ENCODE results near the gene LMTK3. TPM values are rescaled to one million over a fixed set of nuclear protein-coding genes. Genes with fewer than 3 reads are reported as not detected.

Gene LMTK3
- total and polyA plus RNA-seq, 10 donors: 0.29 to 4.2 (median 1.3) TPM

DNA sequence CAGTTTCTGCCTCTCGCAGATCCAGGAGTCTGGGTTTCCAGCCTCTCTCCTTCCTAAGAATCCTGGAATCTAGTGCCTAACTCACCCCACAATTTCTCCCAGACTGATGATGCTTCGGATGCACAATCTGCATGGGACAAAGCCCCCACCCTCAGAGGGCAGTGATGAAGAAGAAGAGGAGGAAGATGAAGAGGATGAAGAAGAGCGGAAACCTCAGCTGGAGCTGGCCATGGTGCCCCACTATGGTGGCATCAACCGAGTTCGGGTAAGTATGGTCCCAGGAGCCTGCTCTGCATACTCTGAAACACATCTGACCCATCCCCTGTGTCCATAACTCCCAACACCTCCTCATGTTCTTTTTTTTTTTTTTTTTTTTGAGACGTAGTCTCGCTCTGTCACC is 65.1 kb downstream of the LMTK3 start:
- intact Hi-C loops (cut with DNase I; ENCODE audit: low total_unique reads): no loop called here
- H3K4me3 ChIP-seq: peak overlapping the region; percentile 82 to 100 (median 98)
- TF ChIP-seq POLR2A (IDR thresholded peaks at IDR 0.05) (no peak), POLR2AphosphoS5 (IDR thresholded peaks at IDR 0.05) (no peak)
- TF ChIP-seq, protein P1, sequence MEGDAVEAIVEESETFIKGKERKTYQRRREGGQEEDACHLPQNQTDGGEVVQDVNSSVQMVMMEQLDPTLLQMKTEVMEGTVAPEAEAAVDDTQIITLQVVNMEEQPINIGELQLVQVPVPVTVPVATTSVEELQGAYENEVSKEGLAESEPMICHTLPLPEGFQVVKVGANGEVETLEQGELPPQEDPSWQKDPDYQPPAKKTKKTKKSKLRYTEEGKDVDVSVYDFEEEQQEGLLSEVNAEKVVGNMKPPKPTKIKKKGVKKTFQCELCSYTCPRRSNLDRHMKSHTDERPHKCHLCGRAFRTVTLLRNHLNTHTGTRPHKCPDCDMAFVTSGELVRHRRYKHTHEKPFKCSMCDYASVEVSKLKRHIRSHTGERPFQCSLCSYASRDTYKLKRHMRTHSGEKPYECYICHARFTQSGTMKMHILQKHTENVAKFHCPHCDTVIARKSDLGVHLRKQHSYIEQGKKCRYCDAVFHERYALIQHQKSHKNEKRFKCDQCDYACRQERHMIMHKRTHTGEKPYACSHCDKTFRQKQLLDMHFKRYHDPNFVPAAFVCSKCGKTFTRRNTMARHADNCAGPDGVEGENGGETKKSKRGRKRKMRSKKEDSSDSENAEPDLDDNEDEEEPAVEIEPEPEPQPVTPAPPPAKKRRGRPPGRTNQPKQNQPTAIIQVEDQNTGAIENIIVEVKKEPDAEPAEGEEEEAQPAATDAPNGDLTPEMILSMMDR (IDR thresholded peaks at IDR 0.05 in 8 of 11, conservative IDR thresholded peaks at IDR 0.05 in 3 of 11): no peak
- 77 to 89% (median 81%) methylated on average over 5 to 7 of the region's 7 CpGs for WGBS, 5 donors
- no peaks in the 10 kb centered on the region for H3K9me3 ChIP-seq
- H3K4me1 ChIP-seq: peaks cover 10 to 50% (median 33%) of the 10 kb centered on the region in 6 donors
- H3K27me3 ChIP-seq (replicated peaks in 1 of 7): peaks cover 0 to 34% (median 19%) of the 10 kb centered on the region in 7 donors
- no peak for DNase-seq
- peak overlapping the region in 4 of 8 donors; percentile 84 to 90 (median 88) for H3K27ac ChIP-seq
- peaks cover 7 to 56% (median 44%) of the 10 kb centered on the region in 6 donors for H3K36me3 ChIP-seq

DNA sequence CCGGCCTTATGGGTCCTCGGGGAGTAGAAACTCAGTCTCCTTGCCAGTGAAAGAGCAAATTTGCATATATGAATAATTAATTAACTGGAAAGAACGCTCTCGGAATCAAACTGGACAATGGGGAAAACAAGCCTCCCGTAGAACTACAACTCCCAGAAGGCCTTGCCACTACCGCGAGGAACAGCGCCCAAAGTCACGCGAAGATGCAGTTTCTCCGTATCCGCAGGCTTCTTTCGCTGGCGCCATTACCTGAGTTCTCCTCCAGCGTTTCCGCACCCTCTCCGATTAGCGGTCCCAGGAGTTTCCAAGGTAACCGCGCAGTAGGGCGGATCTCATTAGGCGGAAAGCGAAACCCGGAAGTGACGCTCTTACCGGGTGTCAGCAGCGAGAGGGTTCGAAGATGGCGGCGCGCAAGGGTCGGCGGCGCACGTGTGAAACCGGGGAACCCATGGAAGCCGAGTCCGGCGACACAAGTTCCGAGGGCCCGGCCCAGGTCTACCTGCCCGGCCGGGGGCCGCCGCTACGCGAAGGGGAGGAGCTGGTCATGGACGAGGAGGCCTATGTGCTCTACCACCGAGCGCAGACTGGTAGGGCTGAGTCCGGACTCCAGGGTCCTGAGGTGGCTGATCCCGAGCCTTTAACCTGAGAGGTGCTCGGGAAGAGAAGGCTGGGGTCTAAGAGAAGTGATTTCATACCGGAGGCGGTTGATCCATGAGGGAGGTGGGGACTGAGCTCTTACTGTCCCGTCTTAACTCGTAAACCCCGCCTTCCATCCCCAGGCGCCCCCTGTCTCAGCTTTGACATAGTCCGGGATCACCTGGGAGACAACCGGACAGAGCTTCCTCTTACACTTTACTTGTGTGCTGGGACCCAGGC is 65.8 kb downstream of the LMTK3 start, which contains the start of gene GRWD1:
TSS of gene GRWD1 (plus strand) at position 378 of the 876 bp plus-strand sequence. CDS start at position 401, 23 bp downstream.
- intact Hi-C loops (cut with DNase I; ENCODE audit: low total_unique reads): no loop called here

DNA sequence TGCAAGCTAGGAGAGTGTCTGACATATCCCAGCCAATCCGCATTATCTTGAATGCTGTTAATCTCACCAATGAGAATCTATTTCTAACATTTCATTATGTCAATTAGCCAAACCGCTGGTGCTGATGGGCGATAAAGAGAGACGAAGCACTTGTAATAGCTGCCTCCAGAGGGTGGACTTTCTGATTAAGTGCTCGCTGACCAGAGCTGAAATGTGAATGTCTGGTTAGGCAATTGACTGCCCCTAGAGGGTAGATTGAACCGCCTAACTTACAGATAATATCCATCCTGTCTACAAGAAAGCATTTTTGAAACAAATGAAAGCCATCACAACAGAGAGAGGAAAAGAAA is 66.4 kb downstream of the LMTK3 start:
- Histone ChIP-seq H3K27me3 (replicated peaks in 1 of 7) (peaks cover 0 to 48% (median 27%) of the 10 kb centered on the region in 7 donors), H3K4me1 (peaks cover 10 to 50% (median 33%) of the 10 kb centered on the region in 6 donors), H3K36me3 (peaks cover under 1 to 42% (median 30%) of the 10 kb centered on the region in 6 donors), H3K4me3 (peak overlapping the region; percentile 82 to 100 (median 98)), H3K9me3 (no peaks in the 10 kb centered on the region), H3K27ac (peak overlapping the region; percentile 69 to 95 (median 88))
- no peak for DNase-seq
- 8 to 16% (median 12%) methylated on average over 6 of the region's 6 CpGs for WGBS, 5 donors
- TF ChIP-seq POLR2AphosphoS5 (IDR thresholded peaks at IDR 0.05) (no peak), POLR2A (IDR thresholded peaks at IDR 0.05) (no peak)
- TF ChIP-seq, protein P1 (IDR thresholded peaks at IDR 0.05 in 8 of 11, conservative IDR thresholded peaks at IDR 0.05 in 3 of 11): peak in 9 of 11 experiments; percentile 15 to 59 (median 37)
- intact Hi-C loops (cut with DNase I; ENCODE audit: low total_unique reads): no loop called here

More for the DNA sequence above, 65.8 kb downstream of the LMTK3 start, which contains the start of gene GRWD1:
- H3K27ac ChIP-seq: peak within 1 kb of the TSS; percentile 69 to 95 (median 88)
- H3K27me3 ChIP-seq (replicated peaks in 1 of 7): peaks cover 0 to 42% (median 24%) of the 10 kb centered on the region in 7 donors
- peaks cover 10 to 50% (median 33%) of the 10 kb centered on the region in 6 donors for H3K4me1 ChIP-seq
- WGBS, 5 donors: 0 to 2% (median 0%) methylated on average over 59 to 61 of the region's 61 CpGs
- DNase-seq: peak; percentile 96
- H3K36me3 ChIP-seq: peaks cover 2 to 48% (median 36%) of the 10 kb centered on the region in 6 donors
- no peaks in the 10 kb centered on the region for H3K9me3 ChIP-seq
- peak within 1 kb of the TSS; percentile 82 to 100 (median 98) for H3K4me3 ChIP-seq
- TF ChIP-seq, protein P1 (IDR thresholded peaks at IDR 0.05 in 8 of 11, conservative IDR thresholded peaks at IDR 0.05 in 3 of 11): peak in 5 of 11 experiments; percentile 1 to 46 (median 35)
- no peak for TF ChIP-seq POLR2A (IDR thresholded peaks at IDR 0.05)
- peak; percentile 92 to 95 (median 93) for TF ChIP-seq POLR2AphosphoS5 (IDR thresholded peaks at IDR 0.05)

DNA sequence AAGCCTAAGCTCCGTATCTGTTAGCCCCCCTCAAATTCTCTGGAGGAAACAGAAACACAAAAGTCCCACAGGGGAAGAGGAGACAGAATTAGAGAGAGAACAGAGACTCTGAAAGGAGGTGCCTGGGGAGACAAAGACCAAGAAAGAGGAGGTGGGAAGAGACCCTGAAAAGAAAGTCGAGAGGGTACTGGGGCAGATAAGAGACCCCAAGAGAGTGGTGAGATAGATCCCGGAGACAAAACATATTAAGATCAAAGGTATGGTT is 66.8 kb downstream of the LMTK3 start:
- 28 to 44% (median 38%) methylated on average over 3 of the region's 3 CpGs for WGBS, 5 donors
- Histone ChIP-seq H3K4me1 (peaks cover 10 to 50% (median 33%) of the 10 kb centered on the region in 6 donors), H3K9me3 (no peaks in the 10 kb centered on the region), H3K27me3 (replicated peaks in 1 of 7) (peaks cover 0 to 51% (median 27%) of the 10 kb centered on the region in 7 donors), H3K4me3 (peak overlapping the region in 6 of 8 donors; percentile 92 to 100 (median 98)), H3K27ac (peak overlapping the region; percentile 69 to 95 (median 88)), H3K36me3 (peaks cover 0 to 39% (median 27%) of the 10 kb centered on the region in 6 donors)
- intact Hi-C loops (cut with DNase I; ENCODE audit: low total_unique reads): no loop called here
- no peak for DNase-seq
- TF ChIP-seq POLR2AphosphoS5 (IDR thresholded peaks at IDR 0.05) (no peak), POLR2A (IDR thresholded peaks at IDR 0.05) (no peak)
- TF ChIP-seq, protein P1 (IDR thresholded peaks at IDR 0.05 in 8 of 11, conservative IDR thresholded peaks at IDR 0.05 in 3 of 11): no peak
